GM12801 (cell line): ENCODE results near the gene TNFSF12.

Experiments used
- TF ChIP-seq, protein P1 (sequence below): IDR thresholded peaks from one replicate; pipeline ENCODE4 v1.5.1; 2011; ENCODE audit warnings: control low read depth; ENCODE audit not compliant: insufficient read length; ENCODE audit errors: extremely low read depth

TNFSF12 gene, protein sequence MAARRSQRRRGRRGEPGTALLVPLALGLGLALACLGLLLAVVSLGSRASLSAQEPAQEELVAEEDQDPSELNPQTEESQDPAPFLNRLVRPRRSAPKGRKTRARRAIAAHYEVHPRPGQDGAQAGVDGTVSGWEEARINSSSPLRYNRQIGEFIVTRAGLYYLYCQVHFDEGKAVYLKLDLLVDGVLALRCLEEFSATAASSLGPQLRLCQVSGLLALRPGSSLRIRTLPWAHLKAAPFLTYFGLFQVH

DNA sequence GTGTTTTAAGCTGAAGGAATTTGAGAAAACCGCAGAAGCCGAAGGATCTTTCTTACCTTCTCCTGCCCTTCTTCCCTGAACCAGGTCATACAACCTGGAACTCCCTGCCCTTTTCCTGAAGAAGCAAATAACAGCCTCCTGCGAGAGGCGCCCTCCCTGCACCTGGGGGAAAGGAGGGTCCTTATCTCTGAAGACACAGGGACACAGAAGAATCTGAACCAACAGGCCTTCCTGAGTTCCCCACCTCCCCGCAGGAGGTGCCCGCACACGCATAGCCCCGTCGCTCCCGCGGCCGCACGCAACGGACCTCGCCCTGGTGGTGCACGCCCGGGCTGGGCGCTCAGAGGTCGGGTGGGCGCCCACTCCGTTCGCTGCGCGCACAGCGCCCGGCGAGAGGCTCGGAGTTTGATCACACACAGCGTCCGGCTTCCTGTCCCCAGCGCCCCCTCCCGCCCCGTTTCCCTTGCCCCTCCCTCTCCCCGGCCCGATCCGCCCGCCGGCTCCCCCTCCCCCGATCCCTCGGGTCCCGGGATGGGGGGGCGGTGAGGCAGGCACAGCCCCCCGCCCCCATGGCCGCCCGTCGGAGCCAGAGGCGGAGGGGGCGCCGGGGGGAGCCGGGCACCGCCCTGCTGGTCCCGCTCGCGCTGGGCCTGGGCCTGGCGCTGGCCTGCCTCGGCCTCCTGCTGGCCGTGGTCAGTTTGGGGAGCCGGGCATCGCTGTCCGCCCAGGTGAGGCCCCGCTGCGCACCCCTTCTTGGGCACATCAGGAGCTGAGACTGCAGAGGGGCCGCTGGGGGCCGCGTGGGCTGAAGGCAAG lies at the start of gene TNFSF12:
TSS of gene TNFSF12 (plus strand) at position 474 of the 816 bp plus-strand sequence. CDS start at position 570, 96 bp downstream.
- TF ChIP-seq, protein P1, sequence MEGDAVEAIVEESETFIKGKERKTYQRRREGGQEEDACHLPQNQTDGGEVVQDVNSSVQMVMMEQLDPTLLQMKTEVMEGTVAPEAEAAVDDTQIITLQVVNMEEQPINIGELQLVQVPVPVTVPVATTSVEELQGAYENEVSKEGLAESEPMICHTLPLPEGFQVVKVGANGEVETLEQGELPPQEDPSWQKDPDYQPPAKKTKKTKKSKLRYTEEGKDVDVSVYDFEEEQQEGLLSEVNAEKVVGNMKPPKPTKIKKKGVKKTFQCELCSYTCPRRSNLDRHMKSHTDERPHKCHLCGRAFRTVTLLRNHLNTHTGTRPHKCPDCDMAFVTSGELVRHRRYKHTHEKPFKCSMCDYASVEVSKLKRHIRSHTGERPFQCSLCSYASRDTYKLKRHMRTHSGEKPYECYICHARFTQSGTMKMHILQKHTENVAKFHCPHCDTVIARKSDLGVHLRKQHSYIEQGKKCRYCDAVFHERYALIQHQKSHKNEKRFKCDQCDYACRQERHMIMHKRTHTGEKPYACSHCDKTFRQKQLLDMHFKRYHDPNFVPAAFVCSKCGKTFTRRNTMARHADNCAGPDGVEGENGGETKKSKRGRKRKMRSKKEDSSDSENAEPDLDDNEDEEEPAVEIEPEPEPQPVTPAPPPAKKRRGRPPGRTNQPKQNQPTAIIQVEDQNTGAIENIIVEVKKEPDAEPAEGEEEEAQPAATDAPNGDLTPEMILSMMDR = no peak

DNA sequence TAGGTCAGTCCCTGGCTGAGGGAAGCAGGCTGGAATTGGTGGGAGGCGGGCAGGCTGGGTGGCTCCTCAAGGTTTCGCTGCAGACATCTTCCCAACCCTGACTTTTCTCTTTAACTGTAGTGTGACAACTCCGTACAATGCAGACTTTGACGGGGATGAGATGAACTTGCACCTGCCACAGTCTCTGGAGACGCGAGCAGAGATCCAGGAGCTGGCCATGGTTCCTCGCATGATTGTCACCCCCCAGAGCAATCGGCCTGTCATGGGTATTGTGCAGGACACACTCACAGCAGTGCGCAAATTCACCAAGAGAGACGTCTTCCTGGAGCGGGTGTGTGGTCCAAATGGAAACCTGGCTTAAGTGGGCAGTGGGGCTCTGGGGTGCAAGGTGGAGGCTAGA lies 49.7 kb upstream of the TNFSF12 start:
- TF ChIP-seq, protein P1 = no peak

DNA sequence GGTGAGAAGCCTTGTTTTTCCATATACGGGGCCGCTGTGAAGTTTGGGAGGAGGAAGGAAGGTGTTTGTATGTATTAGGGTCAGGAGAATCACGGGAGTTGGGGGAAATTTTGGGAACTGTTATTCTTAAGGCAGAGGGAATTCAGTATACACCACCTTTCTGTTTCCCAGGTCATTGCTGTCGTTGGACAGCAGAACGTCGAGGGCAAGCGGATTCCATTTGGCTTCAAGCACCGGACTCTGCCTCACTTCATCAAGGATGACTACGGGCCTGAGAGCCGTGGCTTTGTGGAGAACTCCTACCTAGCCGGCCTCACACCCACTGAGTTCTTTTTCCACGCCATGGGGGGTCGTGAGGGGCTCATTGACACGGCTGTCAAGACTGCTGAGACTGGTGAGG lies 47.1 kb upstream of the TNFSF12 start:
- TF ChIP-seq, protein P1 = no peak

DNA sequence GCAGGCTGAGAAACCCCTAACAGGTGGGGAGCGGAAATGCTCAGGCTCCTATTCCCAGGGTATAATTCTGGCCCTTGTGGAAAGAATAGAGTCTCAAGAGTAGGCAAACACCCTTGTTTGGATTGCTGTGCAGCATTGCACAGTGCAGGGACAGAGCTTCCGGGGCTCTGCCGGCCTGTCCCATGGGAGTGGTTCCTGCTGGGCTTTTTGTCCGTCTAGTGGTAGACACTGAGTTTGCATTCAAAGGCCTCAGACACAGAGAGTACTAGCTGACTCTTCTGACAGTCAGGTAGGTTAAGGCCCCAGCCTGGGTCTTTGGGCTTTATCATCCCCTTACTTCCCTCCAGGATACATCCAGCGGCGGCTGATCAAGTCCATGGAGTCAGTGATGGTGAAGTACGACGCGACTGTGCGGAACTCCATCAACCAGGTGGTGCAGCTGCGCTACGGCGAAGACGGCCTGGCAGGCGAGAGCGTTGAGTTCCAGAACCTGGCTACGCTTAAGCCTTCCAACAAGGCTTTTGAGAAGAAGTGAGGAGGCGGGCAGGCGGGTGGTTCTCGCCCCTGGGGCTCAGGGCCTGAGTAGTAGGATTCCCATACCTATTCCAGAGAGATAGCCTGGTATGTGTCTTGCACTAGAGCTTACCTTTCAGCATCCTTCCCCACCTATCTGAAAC lies 46.5 kb upstream of the TNFSF12 start:
- TF ChIP-seq, protein P1 = no peak

DNA sequence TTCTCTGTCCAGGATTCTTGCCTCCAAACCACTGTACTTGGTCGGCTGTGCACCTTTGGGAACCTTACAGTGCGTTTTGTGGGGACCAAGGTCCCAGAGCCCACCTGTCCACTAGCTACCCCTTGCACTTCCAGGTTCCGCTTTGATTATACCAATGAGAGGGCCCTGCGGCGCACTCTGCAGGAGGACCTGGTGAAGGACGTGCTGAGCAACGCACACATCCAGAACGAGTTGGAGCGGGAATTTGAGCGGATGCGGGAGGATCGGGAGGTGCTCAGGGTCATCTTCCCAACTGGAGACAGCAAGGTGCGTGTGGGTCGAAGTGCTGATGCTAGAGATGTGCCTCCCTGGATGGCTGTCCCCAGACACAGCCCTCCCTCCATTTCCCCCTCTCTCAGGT lies 45.9 kb upstream of the TNFSF12 start:
- TF ChIP-seq, protein P1 = no peak

DNA sequence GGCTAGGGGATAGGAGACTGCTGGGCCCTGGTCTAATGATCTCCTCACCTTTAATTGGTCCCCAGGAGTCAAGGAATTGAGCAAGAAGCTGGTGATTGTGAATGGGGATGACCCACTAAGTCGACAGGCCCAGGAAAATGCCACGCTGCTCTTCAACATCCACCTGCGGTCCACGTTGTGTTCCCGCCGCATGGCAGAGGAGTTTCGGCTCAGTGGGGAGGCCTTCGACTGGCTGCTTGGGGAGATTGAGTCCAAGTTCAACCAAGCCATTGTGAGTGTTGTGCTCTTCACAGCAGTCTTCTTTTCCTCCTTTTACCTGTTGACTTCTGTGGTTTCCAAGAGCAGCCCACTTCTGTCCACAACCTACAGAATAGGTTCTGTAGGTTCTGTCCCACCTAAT lies 45.3 kb upstream of the TNFSF12 start:
- TF ChIP-seq, protein P1 = no peak

DNA sequence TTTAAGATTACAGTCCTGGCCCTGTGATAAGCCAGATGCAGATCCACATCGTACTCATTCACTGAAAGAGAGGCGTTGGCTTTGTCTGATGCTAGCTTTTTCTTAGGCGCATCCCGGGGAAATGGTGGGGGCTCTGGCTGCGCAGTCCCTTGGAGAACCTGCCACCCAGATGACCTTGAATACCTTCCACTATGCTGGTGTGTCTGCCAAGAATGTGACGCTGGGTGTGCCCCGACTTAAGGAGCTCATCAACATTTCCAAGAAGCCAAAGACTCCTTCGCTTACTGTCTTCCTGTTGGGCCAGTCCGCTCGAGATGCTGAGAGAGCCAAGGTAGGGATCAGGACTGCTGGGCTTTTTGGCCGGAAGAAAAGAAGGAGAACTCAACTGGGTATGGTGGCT lies 40.7 kb upstream of the TNFSF12 start:
- TF ChIP-seq, protein P1 = no peak
